HG02973 (cell line): ENCODE measurements around the gene JMJD6.

ENCODE experiments used
- ATAC-seq: cut with Tn5 transposase; IDR thresholded peaks from one replicate; pipeline ENCODE4 v1.9.1; 2021; ENCODE audit warnings: moderate library complexity; ENCODE audit not compliant: unreplicated experiment

JMJD6 gene

DNA sequence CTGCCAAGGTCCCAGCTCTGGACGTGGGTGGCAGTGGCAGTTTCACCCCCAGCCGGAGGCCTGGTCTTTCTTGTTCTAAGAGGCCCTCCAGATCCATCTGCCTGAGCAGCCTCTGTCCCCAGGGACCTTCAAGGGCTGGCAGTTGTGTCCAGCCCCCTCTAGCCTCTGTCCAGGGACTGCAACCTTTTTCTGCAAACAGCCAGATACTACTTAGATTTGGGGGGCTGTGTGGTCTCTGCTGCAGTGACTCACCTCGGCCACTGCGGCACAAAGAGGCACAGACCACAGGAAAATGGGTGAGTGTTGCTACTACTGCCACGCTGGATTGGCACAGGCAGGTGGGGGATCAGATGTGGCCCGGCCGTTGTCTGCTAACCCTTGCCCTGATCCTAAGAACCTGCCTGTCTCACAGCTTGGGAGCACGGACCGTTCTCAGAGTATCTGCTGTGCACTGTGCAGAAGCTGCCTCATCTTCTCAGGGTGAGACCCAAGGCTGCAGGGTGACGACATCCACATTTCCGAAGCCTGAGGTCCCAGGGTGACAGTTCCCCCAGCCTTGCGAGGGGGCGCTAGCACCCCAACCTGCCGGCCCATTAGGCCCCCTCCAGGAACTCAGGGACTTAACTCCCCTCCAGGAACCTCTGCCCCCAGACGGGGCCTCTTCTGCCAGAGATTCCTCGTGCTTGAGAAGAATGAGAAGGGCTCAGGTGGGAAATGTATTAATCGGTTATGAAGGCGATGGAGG lies 43.2 kb downstream of the JMJD6 start:
- no peak for ATAC-seq

DNA sequence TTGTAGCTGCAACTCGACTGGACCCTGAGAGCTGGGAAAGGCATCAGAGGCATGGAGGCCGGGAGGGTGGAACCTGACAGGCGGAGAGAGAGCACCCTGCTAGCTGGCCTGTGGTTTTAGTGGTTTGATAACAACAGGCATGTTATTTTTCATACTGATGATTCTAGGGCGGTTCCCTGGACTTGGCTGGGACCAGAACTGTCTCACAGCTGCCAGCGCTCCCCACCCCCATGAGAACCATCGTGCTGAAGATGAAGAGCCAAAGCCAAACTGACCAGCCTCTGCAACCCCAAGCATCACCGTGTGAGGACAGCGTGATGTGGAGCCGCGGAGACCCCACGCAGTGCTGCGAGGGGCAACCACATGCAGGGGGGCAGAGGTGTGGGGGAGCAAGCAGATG lies 44.1 kb downstream of the JMJD6 start:
- ATAC-seq = no peak

DNA sequence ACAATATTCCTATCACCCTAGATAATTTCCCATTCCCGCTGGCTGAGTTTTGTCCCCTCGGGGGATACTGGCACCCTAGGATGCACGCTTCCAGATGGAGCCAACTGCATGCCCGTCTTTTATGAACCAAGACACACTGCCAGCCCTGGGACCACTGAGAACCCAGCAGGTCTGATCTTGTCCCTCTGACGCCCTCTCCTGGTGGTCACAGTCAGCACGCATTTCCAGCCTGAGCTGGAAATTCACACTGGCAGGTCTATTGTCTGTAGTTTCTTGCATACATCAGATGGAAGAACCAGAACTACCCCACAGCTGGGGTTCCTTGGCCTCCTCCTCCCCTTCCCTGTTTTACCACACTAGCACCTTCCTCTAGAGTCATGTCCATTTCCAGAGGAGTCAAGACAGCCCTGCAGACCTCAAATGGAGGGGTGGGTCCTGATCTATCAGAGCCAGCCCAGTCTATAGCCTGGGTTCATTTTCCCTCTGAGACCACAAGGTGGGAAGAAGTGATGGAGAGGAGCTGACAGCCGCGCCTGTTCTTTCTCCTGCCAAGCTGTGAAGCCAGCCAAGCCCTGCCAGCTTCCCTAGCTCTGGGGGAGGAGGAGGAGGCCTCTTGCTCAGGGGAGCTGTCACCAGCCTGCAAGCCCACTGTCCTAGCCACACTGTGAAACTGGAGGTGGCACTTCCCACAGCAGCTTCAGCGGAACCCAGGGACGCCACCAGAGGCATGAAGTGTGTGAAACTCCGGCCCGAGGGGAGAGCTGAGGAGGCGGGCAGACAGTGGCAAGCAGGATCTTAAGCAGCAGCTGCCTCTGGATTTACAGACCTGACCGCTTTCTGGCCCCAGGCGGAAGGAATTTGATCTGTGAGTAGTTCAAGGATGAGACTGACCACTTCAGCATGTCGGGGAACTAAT lies 44.9 kb downstream of the JMJD6 start:
- no peak for ATAC-seq

DNA sequence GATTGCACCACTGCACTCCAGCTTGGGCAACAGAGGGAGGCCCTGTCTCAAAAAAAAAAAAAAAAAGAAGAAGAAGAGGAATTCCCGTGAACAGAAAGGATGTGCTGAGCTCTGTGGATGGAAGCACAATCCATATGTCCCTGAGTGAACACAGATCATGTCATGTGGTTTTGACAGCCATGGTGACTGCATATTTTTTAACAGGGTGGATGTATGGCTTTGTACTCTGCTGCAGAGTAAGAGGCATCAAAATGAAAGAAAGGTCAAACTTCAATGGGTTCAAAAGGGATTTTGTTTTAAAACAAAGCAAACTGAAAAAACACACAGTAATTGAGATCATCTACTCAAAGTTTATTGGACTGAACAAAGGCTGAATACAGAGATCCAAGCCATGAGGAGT lies 47.2 kb downstream of the JMJD6 start:
- no peak for ATAC-seq

DNA sequence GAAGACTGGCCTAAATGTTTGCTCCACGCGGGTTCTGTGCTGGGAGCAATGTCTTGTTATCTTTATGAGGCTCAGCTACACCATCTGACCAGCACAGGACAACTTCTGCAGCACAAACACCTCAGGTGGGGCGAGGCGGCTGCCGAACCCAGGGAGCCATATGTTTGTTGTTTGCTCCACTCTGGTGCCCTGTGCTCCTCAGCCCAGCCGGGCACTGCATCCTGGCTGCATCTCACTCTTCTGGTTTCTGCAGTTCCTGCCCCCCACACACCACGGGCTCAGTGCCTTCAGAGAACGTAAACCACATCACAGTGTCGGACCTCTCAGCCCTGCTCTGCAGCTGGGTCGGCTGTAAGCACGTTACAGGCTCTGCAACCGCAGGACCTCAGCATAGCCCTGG lies 48.1 kb downstream of the JMJD6 start:
- no peak for ATAC-seq

DNA sequence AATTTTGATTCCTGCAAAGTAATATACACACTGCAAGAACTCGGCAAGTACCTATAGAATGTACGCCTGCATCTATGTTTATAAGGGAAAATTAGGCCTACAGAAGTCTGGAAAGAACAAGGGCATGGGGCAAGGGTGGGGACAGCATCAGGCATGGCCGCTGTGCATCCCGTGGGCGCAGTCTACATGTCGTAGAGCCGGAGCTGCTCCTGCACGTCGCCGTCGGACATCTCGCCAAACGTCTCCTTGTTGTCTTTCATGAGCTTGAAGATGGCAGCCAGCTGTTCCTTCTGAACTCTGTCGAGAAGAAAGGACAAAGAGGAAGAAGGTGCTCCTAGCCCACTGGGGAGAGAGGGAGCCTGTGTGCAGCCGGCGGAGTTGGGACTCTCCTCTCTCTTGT lies 49.0 kb downstream of the JMJD6 start:
- no peak for ATAC-seq

DNA sequence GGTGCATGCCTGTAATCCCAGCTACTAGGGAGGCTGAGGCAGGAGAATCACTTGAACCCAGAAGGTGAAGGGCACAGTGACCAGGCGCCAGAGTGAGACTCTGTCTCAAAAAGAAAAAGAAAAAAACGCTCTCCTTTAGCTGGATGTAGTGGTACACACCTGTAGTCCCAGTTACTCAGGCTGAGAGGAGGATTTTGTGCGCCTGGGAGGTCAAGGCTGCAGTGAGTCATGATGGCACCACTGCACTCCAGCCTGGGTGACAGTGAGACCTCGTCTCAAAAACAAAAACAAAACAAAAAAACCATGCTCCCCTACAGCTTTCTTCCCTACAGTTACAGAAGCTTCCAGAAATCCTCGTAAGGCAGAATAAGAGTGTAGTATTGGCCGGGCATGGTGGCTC lies 49.8 kb downstream of the JMJD6 start:
- no peak for ATAC-seq

DNA sequence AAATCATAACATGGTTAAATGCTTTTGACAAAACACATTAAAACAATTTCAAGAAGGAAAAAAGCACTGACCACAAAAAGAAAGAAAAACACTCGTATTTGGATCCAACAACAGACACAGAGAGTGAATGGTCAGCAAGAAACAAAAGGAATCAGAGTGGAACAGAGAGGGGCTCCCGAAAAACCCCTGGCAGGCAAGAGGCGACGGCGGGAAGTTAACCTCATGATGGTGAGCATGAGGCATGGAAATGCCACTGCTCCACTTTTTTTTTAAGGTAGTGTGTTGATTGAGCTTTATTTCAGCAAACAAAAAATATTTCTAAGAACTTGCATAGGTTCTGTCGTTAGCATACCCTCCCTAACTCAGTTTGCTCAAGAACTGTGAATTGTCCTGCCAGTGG lies 50.8 kb downstream of the JMJD6 start:
- ATAC-seq = no peak

DNA sequence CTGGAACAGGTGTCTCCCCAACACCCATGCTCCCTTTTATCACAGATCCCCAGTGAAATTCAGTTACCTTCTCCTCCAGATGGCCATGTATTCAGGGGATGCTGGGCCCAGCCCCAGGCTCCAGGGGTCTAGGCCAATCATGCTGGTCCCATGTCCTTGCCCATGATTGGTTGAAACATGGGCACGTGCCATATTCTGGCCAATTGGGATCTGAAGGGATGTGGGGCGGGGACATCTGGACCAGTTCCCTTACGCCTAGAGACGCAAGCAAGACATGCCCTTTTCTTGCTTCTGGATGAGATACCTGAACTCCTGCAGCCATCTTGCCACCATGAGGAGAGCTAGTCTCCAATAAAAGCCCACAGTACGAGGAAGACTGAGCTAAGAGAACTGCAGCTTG lies 51.8 kb downstream of the JMJD6 start:
- ATAC-seq = no peak

DNA sequence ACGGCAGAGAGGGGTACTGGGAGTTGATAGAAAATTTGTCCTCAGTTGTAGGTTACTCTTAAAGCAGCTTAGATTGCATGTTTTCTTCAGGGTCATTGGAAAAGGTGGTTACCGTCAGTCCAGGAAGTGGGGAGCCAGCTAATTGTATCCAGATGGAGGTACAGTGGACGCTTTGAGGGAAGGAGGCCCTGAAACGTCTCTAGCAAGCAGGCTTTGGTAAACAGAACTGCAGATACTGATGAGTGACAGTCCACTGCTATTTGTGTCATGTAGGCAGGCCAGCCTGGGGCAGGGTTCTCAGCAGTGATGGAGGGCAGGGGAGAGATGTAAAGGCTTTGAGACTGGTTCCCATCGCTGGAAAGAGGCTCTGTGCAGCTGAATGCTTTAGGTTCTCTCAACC lies 52.7 kb downstream of the JMJD6 start:
- ATAC-seq = no peak

DNA sequence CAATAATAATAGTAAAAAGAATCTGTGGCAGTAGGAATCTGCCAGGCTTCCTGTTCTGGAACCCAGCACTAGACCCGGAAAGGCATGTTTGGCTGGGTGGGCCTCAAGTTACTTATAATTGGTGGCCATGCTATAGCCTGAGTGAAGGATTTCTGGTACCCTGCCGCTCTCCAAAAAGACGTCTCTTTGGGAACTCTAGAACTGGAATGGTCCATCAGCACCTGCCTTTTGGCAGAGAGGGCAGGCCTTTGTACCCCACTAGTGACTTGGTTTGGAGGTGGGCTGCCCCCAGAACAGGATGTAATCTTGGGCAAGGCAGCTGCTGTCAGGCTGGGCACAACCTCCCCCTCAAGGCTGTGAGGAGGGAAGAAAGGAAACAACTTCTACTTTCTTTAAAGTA lies 53.5 kb downstream of the JMJD6 start:
- no peak for ATAC-seq

DNA sequence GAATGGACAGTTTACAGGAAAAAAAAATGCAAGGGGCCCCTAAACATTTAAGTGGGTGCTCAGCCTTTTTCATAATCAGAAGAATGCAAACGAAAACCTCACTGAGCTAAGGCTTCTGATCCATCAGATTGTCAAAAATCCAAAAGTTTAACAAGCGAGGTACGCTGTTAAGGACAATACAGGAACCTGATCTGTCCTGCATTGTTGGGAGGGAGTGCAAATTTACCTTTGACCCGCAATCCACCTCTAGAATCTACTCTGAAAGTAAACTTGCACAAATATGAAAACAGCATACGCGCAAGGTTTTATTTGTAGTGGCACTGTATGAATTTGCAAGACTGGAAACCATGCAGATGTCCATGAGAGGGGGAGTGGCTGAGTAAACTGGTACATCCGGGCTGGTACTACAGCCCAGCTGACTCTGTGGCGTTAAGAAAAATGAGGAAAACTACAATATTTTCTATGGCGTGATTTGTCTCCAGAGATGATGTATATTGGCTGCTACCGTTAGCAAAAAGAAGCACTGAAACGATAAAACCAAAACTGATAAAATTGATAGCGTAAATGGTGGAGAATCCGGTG lies 54.0 kb downstream of the JMJD6 start:
- no peak for ATAC-seq

DNA sequence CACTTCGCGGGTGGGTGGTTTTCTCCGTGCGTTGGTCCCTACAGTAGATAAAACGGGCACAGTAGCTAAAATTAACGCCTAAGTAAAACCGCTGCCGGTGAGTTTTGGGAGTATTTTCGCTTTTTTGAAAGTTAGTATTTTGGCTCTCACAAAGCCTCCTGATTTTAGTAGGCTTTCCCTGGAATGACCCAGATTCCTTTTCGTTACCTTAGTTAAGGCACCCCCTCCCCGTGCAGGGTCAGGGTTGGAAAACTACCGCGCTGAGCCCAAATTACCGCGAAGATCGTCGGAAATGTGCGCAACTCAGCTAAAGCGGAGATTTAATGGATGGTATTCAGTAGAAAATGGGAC lies 54.5 kb downstream of the JMJD6 start:
- ATAC-seq = no peak

DNA sequence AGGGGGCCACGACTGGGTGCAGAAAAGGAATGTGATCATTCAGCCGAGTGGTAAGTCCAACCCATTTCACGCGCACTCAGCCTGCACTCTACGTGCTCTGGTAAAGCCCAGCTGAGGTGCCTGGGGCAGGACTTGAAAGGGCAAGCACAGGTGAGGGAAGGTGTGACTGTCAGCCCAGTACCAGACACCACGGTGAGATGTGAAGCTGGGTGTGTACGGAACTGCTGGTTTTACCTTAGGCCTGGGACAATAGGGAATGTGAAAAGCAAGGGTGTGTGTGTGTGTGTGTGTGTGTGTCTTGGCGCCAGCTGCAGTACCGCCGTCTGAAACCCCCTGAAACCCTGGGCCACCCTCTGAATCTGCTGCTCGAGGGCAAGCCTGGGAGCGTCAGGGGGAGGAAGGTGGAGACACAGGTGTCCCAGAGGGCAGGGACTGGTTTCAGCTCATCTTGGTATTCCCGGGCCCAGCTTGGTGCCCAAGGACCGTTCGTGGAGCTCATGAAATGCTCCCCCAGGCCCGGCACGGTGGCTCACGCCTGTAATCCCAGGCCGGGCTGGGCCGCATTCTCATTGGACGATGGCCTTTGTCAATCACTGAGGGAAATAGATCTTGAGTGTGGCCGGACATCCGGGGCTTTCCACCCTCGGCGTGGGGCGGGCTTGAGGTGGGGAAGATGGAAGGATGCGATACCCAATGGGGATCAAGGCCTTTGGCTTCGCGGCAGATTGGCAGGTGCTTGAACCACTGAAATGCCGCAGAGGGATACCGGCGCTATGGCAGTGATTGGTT lies 55.1 kb downstream of the JMJD6 start:
- peak; percentile 97 for ATAC-seq

DNA sequence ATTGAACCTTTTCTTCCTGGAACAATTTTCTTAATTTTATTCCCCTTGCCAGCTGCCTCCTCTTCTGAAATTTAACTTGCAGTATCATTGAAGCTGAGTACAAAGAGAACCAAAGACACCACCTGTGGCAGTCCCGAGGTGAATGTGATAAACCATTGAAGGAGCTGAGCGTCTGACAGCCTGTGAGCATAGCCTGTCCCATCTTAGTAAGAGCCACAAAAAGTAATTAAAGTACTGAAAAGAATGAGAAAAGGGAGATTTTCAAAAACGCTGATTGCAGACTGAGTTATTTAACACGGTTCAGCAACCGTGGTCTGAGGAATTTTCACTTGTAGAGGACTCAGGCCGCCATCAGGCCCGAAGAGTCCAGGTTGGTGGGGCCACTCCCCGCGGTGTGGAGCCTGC lies 55.7 kb downstream of the JMJD6 start:
- ATAC-seq = no peak

DNA sequence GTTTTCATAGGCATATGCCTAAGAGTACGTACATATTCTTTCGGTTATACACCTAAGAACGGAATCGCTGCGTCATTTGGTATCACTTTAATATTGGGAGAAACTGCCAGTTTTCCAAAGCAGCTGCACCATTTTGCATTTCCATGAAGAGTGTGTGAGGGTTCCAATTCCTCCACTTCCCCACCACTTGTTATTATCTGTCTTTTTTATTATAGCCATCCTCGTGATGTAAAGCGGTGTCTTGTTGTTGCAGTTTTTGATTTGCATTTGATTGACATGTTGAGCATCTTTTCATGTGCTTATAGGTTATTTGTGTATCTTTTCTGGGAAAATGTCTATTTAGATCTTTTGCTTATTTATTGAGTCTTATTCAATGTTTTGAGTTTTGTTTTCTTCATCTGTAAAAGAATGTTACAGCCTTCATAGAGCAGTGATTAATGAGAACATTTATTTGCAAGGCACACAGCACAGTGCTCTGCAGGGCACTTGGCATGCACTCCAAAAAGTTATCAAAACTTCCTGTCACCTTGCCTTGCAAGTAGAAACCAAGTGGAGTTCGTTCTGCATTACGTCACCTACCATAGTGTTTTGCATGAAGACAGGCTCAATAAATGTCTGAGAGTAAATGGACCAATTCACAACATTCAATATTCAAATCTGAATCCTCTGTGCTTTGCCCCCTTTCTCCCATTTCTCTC lies 56.2 kb downstream of the JMJD6 start:
- ATAC-seq = no peak
